ENCODE measurements around the gene CILP.

DNA sequence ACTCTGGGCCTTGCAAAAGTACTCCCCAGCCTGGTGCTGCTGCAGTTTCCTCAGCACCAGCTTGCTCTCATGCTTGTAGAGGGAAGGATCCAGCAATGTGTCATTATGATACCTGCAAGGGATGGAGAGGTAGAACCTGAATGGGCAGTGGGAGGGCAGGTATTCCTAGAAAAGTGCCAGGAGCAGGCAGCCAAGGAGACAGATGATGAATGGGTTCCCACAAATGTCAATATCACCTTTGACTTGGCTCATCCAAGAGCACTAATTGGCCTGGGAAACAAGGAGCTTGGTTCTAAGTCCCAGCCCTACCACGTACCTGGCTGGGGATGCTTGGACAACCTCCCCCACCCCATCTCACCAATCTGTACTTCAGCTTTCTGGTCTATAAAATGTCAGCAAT, 9.4 kb downstream of the CILP start:
- TF ChIP-seq CTCF (IDR thresholded peaks at IDR 0.05; ENCODE audit: insufficient read depth, low read length) (no peak), POLR2AphosphoS5 (IDR thresholded peaks at IDR 0.05; ENCODE audit: low read depth) (no peak), REST (IDR thresholded peaks at IDR 0.05; ENCODE audit: insufficient replicate concordance, low read depth) (no peak), SPI1 (IDR thresholded peaks at IDR 0.05; ENCODE audit: borderline replicate concordance, low read depth) (no peak)
